Suppressor macrophage treated with lipopolysaccharide for 4 hours (primary cell): ENCODE measurements around the gene CDR2L.
"Not testable (repeated sequence)": the region's sequence is repeated elsewhere in the genome, so short reads cannot be mapped to it uniquely, and the experiment has no call there.

Experiments used
- DNase-seq: peaks from one replicate; pipeline ENCODE4 v3.0.0-alpha.2; 2020

The CDR2L gene

GRCh38 chr17:74981979-74982662 is 5.3 kb upstream of the CDR2L start:
- peak; percentile 43 for DNase-seq

GRCh38 chr17:74982663-74983313 is 4.6 kb upstream of the CDR2L start:
- not testable (repeated sequence) for DNase-seq

- DNase-seq: no peak
Measured at GRCh38 chr17:74986206-74986576, 1.2 kb upstream of the CDR2L start.

GRCh38 chr17:74987909-74988711 is 678 bp downstream of the CDR2L start:
- peak; percentile 59 for DNase-seq

DNA sequence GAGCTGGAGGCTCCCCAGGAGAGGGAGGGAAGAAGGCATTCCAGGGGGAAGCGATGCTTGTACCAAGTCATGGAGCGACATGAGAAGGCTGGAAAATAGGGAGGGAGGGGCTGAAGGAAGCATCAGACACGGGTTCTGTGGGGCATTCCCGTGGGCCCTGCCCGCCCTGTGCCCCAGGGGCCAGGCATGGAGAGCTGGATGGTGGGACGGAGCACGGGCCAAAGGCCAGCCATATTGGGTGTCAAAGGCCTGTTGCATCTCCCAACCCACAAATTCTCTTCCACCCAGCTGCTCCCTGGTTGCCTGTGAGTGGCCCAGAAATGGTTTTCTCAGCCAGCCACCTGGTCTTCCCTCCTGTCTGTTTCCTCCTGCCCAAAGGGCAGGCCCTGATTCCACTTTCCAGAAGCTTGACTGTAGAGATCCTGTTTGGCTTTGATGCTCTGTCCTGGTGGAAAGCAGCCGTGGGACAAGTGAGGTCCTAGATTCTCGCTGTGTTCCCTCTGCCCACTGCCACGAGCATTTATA is 3.2 kb downstream of the CDR2L start:
- DNase-seq: no peak

GRCh38 chr17:74992223-74992622 is 4.8 kb downstream of the CDR2L start:
- DNase-seq: no peak

- DNase-seq: no peak
Measured at GRCh38 chr17:74994440-74994839, 7.0 kb downstream of the CDR2L start.

DNA sequence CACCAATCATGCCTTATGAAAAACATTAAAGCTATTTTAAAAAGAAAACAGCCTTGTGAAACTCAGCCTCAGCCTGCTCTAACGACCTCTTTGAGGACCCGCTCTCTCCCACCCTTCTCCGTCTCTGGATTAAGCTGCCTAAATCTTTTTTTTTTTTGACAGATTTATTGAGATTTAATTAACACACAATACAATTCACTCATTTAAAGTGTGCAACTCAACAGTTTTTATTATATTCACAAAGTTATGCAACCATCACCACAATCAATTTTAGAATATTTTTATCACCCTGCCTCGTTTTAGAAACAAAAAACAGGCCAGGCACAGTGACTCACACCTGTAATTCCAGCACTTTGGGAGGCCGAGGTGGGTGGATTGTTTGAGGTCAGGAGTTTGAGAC is 8.4 kb downstream of the CDR2L start:
- DNase-seq: no peak

DNA sequence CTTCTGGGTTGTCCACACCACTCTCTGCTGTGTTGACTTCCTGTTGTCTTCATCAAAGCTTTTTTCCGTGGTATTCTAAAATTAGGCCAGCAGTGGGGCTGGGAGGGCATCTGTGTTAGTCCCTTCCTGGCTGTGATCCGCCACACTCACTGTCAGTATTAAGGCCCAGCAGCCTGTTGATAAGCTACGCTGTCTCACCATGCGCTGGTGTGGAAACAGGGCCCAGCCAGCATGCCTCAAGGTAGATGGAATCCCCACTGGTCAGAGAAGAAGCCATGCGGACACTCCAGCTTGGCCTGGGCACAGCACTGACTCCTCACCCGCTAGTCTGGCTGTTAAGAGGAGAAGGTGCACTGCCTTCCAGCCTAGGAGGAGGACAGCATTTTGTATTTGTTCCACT is 11.4 kb downstream of the CDR2L start:
- no peak for DNase-seq

DNA sequence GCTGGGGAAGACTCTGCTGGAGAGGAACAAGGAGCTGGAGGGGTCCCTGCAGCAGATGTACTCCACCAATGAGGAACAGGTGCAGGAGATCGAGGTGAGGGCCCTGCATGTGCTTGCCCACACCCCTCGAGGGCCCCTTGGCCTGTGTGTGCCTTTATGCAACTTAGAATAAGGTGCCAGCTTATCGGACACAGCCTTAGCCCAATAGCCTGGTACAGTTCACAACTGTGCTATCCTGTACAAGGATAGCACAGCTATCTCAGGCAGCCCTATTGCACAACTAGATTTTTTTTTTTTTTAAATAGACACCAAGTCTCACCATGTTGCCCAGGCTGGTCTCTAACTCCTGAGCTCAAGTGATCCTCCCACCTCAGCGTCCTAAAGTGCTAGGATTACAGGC is 12.1 kb downstream of the CDR2L start:
- DNase-seq: no peak

- peak; percentile 25 for DNase-seq
Measured at GRCh38 chr17:75001915-75002843, 14.7 kb downstream of the CDR2L start.

- no peak for DNase-seq
Measured at GRCh38 chr17:75003070-75003956, 15.9 kb downstream of the CDR2L start.

GRCh38 chr17:75003957-75004355 is 16.5 kb downstream of the CDR2L start:
- DNase-seq: no peak

- no peak for DNase-seq
Measured at GRCh38 chr17:75004371-75004770, 16.9 kb downstream of the CDR2L start.

GRCh38 chr17:75005291-75005690 is 17.9 kb downstream of the CDR2L start:
- no peak for DNase-seq

GRCh38 chr17:75006084-75006483 is 18.7 kb downstream of the CDR2L start:
- not testable (repeated sequence) for DNase-seq

- peak; percentile 47 for DNase-seq
Measured at GRCh38 chr17:75006653-75007052, 19.2 kb downstream of the CDR2L start.

DNA sequence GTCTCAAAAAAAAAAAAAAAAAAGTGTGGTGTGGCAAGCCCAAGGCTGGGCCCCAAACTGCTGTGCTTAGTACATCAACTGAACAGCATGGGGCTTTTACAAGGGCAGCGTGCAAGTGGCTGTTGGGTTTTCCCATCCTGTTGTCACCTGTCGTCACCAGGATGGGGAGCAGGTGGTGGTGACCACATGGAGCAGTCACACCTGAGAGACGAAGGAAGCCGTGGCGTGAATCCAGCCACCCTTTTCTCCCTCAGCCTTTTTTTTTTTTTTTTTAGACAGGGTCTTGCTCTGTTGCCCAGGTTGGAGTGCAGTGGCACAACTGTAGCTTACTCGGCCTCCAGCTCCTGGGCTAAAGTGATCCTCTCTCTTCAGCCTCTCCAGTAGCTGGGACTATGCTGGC is 20.9 kb downstream of the CDR2L start:
- no peak for DNase-seq

DNA sequence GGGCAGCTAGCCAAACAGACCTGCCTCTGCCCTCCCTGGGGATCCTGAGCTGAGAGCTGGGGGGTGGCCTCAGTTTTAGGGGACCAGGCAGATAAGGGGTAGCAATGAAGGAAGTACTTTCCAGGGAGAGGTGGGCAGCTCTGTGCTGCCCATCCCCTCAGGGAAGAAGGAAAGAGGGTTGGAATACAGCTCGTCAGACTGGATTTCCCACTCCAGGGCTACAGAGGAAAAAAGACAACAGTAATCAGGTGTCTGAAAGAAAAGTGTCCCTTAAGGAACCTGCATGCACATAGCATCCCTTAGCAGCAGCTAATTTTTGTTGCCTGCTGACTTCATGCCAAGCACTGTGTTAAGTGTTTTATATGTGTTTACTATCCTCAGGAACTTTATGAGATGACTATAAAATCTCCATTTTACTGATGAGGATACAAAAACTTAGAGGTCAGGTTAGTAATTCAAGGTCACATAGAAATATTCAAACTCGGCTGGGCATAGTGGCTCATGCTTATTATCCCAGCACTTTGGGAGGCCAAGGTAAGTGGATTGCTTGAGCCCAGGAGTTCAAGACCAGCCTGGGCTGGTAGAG is 21.8 kb downstream of the CDR2L start:
- DNase-seq: no peak

GRCh38 chr17:75010683-75011400 is 23.4 kb downstream of the CDR2L start:
- DNase-seq: no peak
